ENCODE results near the gene GAGE13.

DNA sequence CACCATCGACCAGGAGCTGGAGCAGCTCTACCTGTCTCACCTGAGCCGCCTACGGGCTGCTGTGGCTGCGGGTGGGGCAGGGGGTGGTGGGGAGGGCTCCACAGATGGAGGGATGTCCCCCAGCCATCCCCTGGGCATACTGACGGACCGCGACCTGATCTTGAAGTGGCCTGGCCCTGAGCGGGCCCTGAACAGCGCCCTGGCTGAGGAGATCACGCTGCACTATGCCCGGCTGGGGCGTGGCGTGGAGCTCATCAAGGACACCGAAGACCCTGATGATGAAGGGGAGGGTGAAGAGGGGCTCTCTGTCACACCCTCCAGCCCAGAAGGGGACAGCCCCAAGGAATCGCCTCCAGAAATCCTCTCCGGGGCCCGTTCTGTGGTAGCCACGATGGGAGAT is 45.2 kb upstream of the GAGE13 start:
- TF ChIP-seq, protein P1, sequence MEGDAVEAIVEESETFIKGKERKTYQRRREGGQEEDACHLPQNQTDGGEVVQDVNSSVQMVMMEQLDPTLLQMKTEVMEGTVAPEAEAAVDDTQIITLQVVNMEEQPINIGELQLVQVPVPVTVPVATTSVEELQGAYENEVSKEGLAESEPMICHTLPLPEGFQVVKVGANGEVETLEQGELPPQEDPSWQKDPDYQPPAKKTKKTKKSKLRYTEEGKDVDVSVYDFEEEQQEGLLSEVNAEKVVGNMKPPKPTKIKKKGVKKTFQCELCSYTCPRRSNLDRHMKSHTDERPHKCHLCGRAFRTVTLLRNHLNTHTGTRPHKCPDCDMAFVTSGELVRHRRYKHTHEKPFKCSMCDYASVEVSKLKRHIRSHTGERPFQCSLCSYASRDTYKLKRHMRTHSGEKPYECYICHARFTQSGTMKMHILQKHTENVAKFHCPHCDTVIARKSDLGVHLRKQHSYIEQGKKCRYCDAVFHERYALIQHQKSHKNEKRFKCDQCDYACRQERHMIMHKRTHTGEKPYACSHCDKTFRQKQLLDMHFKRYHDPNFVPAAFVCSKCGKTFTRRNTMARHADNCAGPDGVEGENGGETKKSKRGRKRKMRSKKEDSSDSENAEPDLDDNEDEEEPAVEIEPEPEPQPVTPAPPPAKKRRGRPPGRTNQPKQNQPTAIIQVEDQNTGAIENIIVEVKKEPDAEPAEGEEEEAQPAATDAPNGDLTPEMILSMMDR (IDR thresholded peaks at IDR 0.05; ENCODE audit: insufficient read depth, low read length, poor library complexity, severe bottlenecking) = no peak
- TF ChIP-seq EZH2phosphoT487 (conservative IDR thresholded peaks at IDR 0.05; ENCODE audit: low read length) = no peak

Data from SU-DHL-6 (cell line).